Panc1 (cell line): ENCODE measurements around the gene APOL6.

Experiments used
- CTCF ChIP-seq: fragments of 450-650 bp; IDR thresholded peaks from 2 replicates; pipeline ENCODE4 v1.5.1; 2017; ENCODE audit warnings: mild to moderate bottlenecking
- POLR2AphosphoS5 ChIP-seq: IDR thresholded peaks from 2 replicates; pipeline ENCODE4 v1.6.1; 2012; ENCODE audit warnings: mild to moderate bottlenecking, low read depth, low read length, moderate library complexity
- REST ChIP-seq, 2 experiments: IDR thresholded peaks; 2 replicates each; pipeline ENCODE4 v1.6.1; 2011 to 2012; ENCODE audit warnings: low read depth in 2 of 2, control low read depth in 1 of 2, low read length in 1 of 2, mild to moderate bottlenecking in 1 of 2, moderate library complexity in 1 of 2; ENCODE audit not compliant: insufficient read depth in 1 of 2
- SIN3A ChIP-seq: IDR thresholded peaks from 2 replicates; pipeline ENCODE4 v1.6.1; 2012; ENCODE audit warnings: low read depth, mild to moderate bottlenecking, low read length, moderate library complexity, borderline replicate concordance; ENCODE audit not compliant: insufficient read depth
- TCF7L2 ChIP-seq: IDR thresholded peaks from 2 replicates; pipeline ENCODE4 v1.6.1; 2011; ENCODE audit warnings: mild to moderate bottlenecking, low read depth, low read length, inconsistent platforms

- TF ChIP-seq CTCF (no peak), POLR2AphosphoS5 (no peak), REST (IDR thresholded peaks at IDR 0.05; ENCODE audit: insufficient read depth in 1 of 2, low read depth in 2 of 2, low read length in 1 of 2) (no peak), SIN3A (no peak), TCF7L2 (no peak)
Observed at GRCh38 chr22:35606916-35607315, 41.3 kb upstream of the APOL6 start.
